GM21786 (cell line): Measurements from ENCODE around the gene ZNF367.
"Not testable (repeated sequence)": the region's sequence is repeated elsewhere in the genome, so short reads cannot be mapped to it uniquely, and the experiment has no call there.

Source experiments
- ATAC-seq: cut with Tn5 transposase; IDR thresholded peaks from one replicate; pipeline ENCODE4 v1.9.1; 2021; ENCODE audit not compliant: unreplicated experiment

Gene ZNF367

GRCh38 chr9:96400132-96400910, 17.8 kb downstream of the ZNF367 start:
- ATAC-seq, result no peak

- no peak for ATAC-seq
Observed at GRCh38 chr9:96399325-96399633, 18.9 kb downstream of the ZNF367 start.

- ATAC-seq, result peak; percentile 71
Observed at GRCh38 chr9:96398582-96399324, 19.4 kb downstream of the ZNF367 start.

GRCh38 chr9:96395964-96396363, 22.2 kb downstream of the ZNF367 start:
- ATAC-seq, result no peak

GRCh38 chr9:96394832-96395496, 23.2 kb downstream of the ZNF367 start:
- no peak for ATAC-seq

- no peak for ATAC-seq
Observed at GRCh38 chr9:96392263-96392662, 25.9 kb downstream of the ZNF367 start.

- no peak for ATAC-seq
Observed at GRCh38 chr9:96391021-96391765, 27.0 kb downstream of the ZNF367 start.

GRCh38 chr9:96388144-96388543, 30.0 kb downstream of the ZNF367 start:
- ATAC-seq, result no peak

GRCh38 chr9:96386157-96386556, 32.0 kb downstream of the ZNF367 start:
- ATAC-seq, result no peak

GRCh38 chr9:96383165-96383942, 34.8 kb downstream of the ZNF367 start, which contains the start of gene SLC35D2:
SLC35D2 (minus strand) TSS chr9:96383711; CDS start chr9:96383634, 77 bp downstream.
- no peak for ATAC-seq

- no peak for ATAC-seq
Observed at GRCh38 chr9:96382839-96383164, 35.4 kb downstream of the ZNF367 start.

- no peak for ATAC-seq
Observed at GRCh38 chr9:96382175-96382574, 36.0 kb downstream of the ZNF367 start.

- no peak for ATAC-seq
Observed at GRCh38 chr9:96381696-96382095, 36.5 kb downstream of the ZNF367 start.

- ATAC-seq, result no peak
Observed at GRCh38 chr9:96381125-96381524, 37.0 kb downstream of the ZNF367 start.

GRCh38 chr9:96379461-96379860, 38.7 kb downstream of the ZNF367 start:
- no peak for ATAC-seq

GRCh38 chr9:96378187-96378586, 40.0 kb downstream of the ZNF367 start:
- ATAC-seq, result no peak

- no peak for ATAC-seq
Observed at GRCh38 chr9:96376891-96377874, 41.0 kb downstream of the ZNF367 start.

- not testable (repeated sequence) for ATAC-seq
Observed at GRCh38 chr9:96375507-96375906, 42.7 kb downstream of the ZNF367 start.

GRCh38 chr9:96367943-96368342, 50.2 kb downstream of the ZNF367 start:
- ATAC-seq, result no peak
